Measurements from ENCODE around the gene VSIG2.

- no peak for TF ChIP-seq CTCF (IDR thresholded peaks at IDR 0.05; ENCODE audit: borderline replicate concordance, extremely low read depth, low read length, poor library complexity, severe bottlenecking)
- TF ChIP-seq EZH2 (IDR thresholded peaks at IDR 0.05; ENCODE audit: borderline replicate concordance, low read depth, low read length, severe bottlenecking) = no peak
These were observed at the start of gene VSIG2 for GRCh38 chr11:124751741-124752470.

Data from DND-41 (cell line).